ENCODE data around the gene LEMD2.

Gene LEMD2

DNA sequence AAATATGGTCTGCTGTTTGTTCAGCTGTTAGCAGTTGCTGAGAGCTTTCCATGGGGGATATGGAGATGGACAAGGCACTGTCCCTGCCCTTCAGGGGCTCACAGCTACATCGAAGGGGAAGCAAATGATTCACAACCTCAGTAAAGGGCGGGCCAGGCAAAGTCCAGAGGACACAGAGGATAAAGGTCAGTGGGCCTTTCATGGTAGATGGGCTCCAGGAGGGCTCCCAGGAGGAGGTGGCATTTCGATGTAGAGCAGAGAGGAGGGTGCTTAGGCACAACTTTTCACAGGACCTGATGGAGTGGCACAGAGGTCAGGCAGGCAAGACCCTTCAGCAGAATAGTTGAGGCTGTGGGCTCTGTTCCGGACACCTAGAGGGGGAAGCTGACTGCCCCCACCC lies 30.1 kb upstream of the LEMD2 start:
- no peak for DNase-seq (ENCODE audit: low read depth)

GRCh38 chr6:33818293-33818692 lies 29.4 kb upstream of the LEMD2 start:
- DNase-seq (ENCODE audit: low read depth): no peak

DNA sequence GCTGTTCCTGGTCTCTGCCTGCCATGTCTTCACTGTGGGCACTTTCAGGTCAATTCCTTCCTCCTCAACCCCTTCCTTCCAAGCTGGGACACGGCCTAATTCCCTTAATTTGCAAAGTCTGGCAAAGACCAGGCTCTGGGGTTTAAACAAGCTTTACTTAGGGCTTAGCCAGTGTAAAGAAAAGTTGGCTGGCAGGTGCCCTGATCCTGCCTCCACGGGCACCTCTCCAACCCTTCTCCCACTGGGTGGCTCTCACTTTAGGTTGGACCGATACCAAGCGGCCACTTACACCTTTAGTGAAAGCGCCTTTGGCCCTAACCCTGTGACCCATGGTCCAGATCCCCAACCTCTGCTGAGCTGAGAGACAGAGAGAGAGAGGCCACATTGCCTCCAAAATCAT lies 28.6 kb upstream of the LEMD2 start:
- no peak for DNase-seq (ENCODE audit: low read depth)

DNA sequence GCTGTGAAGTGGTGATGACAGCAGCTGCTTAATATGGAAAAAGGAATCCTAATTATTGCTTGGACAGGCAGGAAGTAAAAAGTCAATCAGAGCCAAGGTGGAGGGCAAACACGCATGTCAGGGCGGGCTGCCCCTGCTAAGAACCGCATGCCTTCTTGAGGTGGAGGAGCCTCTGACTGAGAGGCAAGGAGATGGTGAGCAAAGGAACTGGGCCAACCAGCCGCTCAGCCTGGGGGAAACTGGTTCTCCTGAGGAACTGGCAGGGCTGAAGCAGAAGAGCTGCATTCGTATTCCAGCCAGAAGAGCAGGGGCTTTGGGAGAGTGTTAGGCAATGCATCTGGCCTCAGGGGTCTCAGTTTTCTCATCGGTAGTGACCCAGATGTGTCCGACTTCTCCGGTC lies 28.0 kb upstream of the LEMD2 start:
- DNase-seq (ENCODE audit: low read depth): no peak

DNA sequence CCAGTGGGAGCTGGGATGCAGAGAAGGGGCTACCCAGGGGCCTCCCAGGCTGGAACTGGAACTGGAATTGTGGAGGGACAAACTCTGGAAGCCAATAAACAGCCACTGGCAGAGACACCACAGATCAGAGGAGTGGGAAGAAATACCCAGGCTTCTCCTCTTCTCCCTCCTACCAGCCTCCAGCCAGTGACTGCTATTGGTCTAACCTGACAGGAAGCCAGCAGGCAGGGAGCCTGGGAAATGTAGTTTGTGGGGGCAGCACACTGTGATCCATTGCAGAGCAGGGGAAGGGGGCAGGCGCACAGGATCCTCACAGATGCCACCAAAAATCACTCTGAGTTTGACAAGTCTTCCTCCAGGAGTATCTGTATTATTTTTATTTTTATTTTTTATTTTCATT lies 26.9 kb upstream of the LEMD2 start:
- DNase-seq (ENCODE audit: low read depth): no peak

GRCh38 chr6:33813990-33814985 lies 25.4 kb upstream of the LEMD2 start:
- DNase-seq (ENCODE audit: low read depth): no peak

DNA sequence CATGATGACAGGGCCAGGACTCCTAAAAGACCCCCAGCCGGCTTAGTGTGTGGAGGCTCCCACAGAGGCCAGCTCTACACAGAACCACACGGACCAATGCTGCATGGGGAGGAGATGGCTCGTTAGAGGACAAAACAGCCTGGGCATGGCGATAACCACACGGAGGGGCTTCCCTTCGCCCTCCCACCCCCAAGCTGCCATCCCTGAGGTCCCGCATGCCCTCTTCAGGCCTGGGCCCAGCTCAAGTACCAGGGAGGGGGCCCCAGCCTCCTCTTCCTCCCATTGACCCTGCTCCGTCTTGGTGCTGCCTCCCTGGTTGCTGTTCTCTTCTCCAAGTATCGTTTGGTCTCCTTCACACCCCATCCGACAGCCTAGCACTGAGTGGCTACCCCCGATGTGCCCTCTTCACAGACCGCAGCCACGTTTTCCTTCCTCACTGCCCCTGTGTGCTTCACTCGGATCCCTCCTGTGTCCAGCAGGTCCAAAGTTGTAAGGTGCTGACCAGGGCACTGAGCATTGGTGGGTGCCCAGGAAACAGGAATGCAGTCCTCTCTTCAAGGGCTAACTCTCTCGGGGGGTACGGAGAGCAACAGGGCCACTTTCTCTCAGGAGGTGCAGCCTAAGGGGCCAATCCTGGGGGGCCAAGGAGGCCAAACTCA lies 24.4 kb upstream of the LEMD2 start:
- DNase-seq (ENCODE audit: low read depth): no peak

DNA sequence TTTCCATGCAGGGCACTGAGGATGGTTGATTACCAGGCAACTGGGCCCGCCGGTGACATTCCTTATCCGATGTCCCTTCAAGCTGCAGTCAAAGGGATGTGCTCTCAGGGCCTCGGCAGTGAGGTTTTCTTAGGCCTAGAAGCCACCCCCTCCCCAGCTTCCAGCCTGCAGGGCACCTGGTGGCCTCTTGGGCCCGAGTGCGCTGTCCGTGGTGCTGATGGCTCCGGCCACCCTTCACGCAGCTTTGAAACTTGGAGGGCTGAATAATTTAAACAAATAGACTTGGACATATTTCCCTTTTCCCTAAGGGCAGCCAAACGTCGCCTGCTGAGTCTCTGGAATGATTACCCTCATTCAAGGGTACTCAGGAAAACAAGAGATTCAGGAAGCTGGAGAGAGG lies 23.7 kb upstream of the LEMD2 start:
- DNase-seq (ENCODE audit: low read depth): peak; percentile 8

GRCh38 chr6:33809594-33809993 lies 20.7 kb upstream of the LEMD2 start:
- no peak for DNase-seq (ENCODE audit: low read depth)

GRCh38 chr6:33808641-33809180 lies 19.8 kb upstream of the LEMD2 start:
- DNase-seq (ENCODE audit: low read depth): no peak

GRCh38 chr6:33807606-33808005 lies 18.7 kb upstream of the LEMD2 start:
- no peak for DNase-seq (ENCODE audit: low read depth)

DNA sequence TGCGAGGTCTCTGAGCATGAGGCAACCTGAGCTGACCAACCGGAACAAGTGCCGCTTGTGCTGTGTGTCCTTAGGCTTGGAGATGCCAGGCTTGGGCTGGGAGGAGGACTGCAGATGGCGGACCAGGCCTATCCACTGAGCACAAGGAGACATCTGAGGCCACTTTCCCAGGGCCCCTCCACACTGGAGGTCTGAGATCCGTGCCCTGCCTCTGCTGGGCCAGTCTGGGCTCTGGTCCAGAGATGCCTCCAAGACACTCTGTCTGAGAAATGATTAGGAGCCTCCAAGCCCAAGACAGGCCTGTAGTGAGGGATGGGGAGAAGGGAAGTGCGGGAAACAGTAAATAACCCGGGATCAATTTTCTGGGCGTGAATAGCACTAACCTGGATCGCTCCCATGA lies 17.9 kb upstream of the LEMD2 start:
- no peak for DNase-seq (ENCODE audit: low read depth)

DNA sequence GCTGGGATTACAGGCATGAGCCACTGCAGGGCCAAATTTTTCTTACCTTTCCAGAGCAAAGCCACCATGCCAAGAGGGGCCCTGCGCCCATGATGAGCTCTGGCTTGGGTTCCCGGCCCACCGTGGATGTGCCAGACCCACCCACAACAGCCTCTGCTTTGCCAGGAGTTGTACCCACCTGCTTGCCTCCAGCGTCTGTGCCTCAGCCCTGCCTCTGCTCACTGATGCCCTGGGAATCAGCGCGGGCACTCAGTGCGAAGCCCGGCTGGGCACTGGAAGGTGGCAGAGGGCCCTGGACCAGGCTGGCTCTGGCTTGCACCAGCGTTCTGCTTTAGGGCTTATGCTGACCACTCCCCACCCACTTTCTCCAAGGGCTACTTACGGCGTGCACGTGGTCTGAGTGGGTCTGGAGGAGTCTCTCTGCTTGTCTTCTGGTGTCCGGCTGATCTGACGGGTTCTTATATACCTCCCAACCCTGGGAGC lies 14.7 kb upstream of the LEMD2 start, which contains the start of gene MLN:
MLN (minus strand) TSS at position 433 of the 483 bp plus-strand sequence. CDS start 2,840 bp downstream, outside the sequence.
- no peak for DNase-seq (ENCODE audit: low read depth)

DNA sequence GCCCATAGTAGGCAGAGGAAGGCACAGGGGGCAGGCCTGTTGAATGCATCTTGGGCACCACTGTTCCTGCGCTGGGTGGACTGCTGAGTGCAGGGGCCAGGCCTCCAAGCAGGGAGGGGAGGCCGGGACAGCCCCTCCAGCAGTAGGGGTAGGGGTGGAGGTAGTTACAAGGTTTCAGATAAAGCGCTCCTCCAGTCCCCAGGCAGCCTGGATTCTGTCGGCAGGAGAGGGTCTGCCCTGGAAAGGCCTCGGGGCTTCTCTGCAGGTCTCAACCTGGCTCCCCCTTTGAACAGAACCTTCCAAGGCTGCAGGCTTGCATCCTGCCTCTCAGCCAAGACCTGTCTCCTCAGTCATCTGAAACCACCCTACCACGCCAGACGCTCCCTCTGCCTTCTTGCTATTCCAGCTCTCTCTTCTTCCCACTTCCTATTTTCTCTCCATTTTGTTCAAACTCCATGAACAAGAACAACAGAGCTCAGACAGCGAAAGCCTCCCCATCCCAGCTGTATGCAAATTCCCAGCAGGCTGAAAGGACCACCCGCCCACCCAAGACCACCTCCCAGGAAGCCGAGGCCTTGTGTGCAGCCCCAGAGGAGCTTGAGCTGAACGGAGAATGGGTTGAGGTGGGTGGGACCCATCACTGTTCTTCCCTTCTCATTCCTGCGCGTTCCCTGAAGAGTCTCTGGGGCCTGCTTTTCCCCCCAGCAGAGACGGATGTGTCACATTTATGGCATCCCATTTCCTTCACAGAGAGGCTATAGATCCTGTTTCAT lies 13.4 kb upstream of the LEMD2 start:
- no peak for DNase-seq (ENCODE audit: low read depth)

- DNase-seq (ENCODE audit: low read depth): no peak
Observed at GRCh38 chr6:33801611-33802010, 12.7 kb upstream of the LEMD2 start.

- DNase-seq (ENCODE audit: low read depth): no peak
Observed at GRCh38 chr6:33800248-33800969, 11.5 kb upstream of the LEMD2 start.

DNA sequence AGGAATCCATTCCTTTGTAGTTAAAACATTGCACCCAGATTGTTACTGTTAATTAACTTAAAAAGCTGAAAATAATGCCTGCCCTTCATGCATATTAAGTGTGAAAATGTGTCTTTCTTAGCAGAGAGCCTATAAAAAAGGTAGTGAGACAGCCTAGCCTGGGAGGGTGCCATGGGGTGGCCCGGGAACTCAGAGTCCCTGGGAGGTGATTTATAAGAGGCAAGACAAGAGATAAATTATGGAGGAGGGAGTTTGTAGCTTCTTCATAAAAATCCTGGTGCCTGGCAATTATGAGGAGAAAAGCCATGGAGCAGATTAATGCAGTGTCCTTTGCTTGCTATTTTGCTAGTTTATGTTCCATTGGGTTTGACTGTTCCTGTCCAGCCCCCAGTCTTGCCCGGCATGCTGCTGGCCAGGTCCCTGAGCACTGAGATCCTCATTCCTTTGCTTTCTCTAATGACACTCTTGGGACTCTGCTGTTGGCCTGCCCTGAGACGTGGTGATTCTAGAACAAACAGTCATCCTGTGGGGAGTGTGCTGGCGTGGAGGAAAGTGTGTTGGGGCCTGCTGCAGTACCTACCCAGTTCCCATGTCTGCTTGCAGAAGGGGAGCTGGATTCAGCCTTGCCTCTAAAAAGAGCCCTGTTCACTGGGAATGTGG lies 10.7 kb upstream of the LEMD2 start:
- DNase-seq (ENCODE audit: low read depth): no peak

- no peak for DNase-seq (ENCODE audit: low read depth)
Observed at GRCh38 chr6:33798343-33798848, 9.5 kb upstream of the LEMD2 start.

GRCh38 chr6:33797626-33798342 lies 8.9 kb upstream of the LEMD2 start:
- DNase-seq (ENCODE audit: low read depth): no peak
